A549 (cell line): ENCODE data around the gene TMTC1. TPM values are rescaled to one million over a fixed set of nuclear protein-coding genes. Genes with fewer than 3 reads are reported as not detected.
A peak's percentile ranks its signal among the peaks of the same experiment; 100 is the strongest.

Experiments
- ATAC-seq, 2 experiments: fragments of 200-7000 bp in 1 of 2; fragments of >200 bp in 1 of 2; cut with Nextera tagmentation in 1 of 2; cut with Tn5 transposase in 1 of 2; 3 replicates each; pipeline versions ENCODE4 v1.8.0 to v1.9.1; 2018 to 2020; ENCODE audit warnings: mild to moderate bottlenecking in 1 of 2, moderate library complexity in 1 of 2
- CTCF ChIA-PET: fragments of 300-600 bp; sonication (Branson Sonifier 250); formaldehyde crosslinking; extraction: SDS; loops from one replicate; lab custom pipeline; 2021; ENCODE audit warnings: antibody characterized with exemption, inconsistent platforms; lab: Yijun Ruan, JAX
- POLR2A ChIA-PET: fragments of 350-600 bp; formaldehyde crosslinking; extraction: SDS; loops from one replicate; lab custom pipeline; 2021; ENCODE audit warnings: antibody characterized with exemption, inconsistent platforms; lab: Yijun Ruan, JAX
- DNase-seq, 2 experiments: peaks; one replicate each; pipeline versions ENCODE4 v3.0.0 to v3.0.0-alpha.2; 2011 to 2016; ENCODE audit warnings: low read depth in 1 of 2, low spot score in 1 of 2
- FAIRE-seq: peaks from 2 replicates; lab custom pipeline; 2011; peaks lifted over from hg19 to GRCh38; lab: Jason Lieb, UNC
- H3K27ac ChIP-seq, 2 experiments: fragments of >200 bp; sonication (Bioruptor Twin); formaldehyde crosslinking; 3 replicates each; pipeline ENCODE4 v1.5.1; 2016 to 2017
- H3K4me1 ChIP-seq: fragments of >200 bp; sonication (Bioruptor Twin); formaldehyde crosslinking; 3 replicates; pipeline ENCODE4 v1.6.1; 2016
- H3K4me2 ChIP-seq: fragments of >200 bp; sonication (Bioruptor Twin); formaldehyde crosslinking; 3 replicates; pipeline ENCODE4 v1.6.1; 2016
- H3K4me3 ChIP-seq: fragments of >200 bp; sonication (Bioruptor Twin); formaldehyde crosslinking; 3 replicates; pipeline ENCODE4 v1.5.1; 2016
- H3K9me3 ChIP-seq: fragments of >200 bp; sonication (Bioruptor Twin); formaldehyde crosslinking; 3 replicates; pipeline ENCODE4 v1.6.1; 2016
- BHLHE40 ChIP-seq: IDR thresholded peaks from 2 replicates; pipeline ENCODE4 v1.6.1; 2012; ENCODE audit warnings: low read depth, low read length, inconsistent platforms
- CHD2 ChIP-seq: fragments of 150-350 bp; IDR thresholded peaks from 2 replicates; pipeline ENCODE4 v1.6.1; 2014; ENCODE audit warnings: low read length; ENCODE audit not compliant: partially characterized antibody
- CHD4 ChIP-seq: fragments of 200-600 bp; sonication (generic); IDR thresholded peaks from 2 replicates; pipeline ENCODE4 v1.6.1; 2016; ENCODE audit warnings: antibody characterized with exemption, mild to moderate bottlenecking, borderline replicate concordance
- EHF ChIP-seq: fragments of 250-450 bp; sonication (Bioruptor Pico); IDR thresholded peaks from 2 replicates; pipeline ENCODE4 v1.5.0; 2020; ENCODE audit warnings: mild to moderate bottlenecking
- EP300 ChIP-seq, 2 experiments: fragments of >200 bp; sonication (Bioruptor Twin); formaldehyde crosslinking; IDR thresholded peaks; 2 replicates in 1 of 2; 3 replicates in 1 of 2; pipeline ENCODE4 v1.6.1; 2016 to 2017
- FOSB ChIP-seq: fragments of 250-450 bp; sonication (Bioruptor Pico); IDR thresholded peaks from 2 replicates; pipeline ENCODE4 v1.5.0; 2020; ENCODE audit warnings: mild to moderate bottlenecking, moderate library complexity
- FOSL2 ChIP-seq, 2 experiments: fragments of 450-650 bp in 1 of 2; fragments of >200 bp in 1 of 2; sonication (Bioruptor Twin) in 1 of 2; formaldehyde crosslinking; IDR thresholded peaks; 2 replicates each; pipeline versions ENCODE4 v1.5.0 to v1.6.1; 2016 to 2020; ENCODE audit warnings: mild to moderate bottlenecking in 1 of 2, moderate library complexity in 1 of 2
- HDAC2 ChIP-seq: fragments of 200-600 bp; sonication (generic); IDR thresholded peaks from 2 replicates; pipeline ENCODE4 v1.6.1; 2016
- HOXB13 ChIP-seq: fragments of 250-450 bp; sonication (Bioruptor Pico); IDR thresholded peaks from 2 replicates; pipeline ENCODE4 v1.5.0; 2020; ENCODE audit warnings: low read depth, mild to moderate bottlenecking, moderate library complexity
- JUN ChIP-seq, 2 experiments: fragments of >200 bp; sonication (Bioruptor Twin); formaldehyde crosslinking; IDR thresholded peaks; 2 replicates in 1 of 2; 3 replicates in 1 of 2; pipeline ENCODE4 v1.6.1; 2016 to 2017
- JUNB ChIP-seq: fragments of >200 bp; sonication (Bioruptor Twin); formaldehyde crosslinking; IDR thresholded peaks from 2 replicates; pipeline ENCODE4 v1.6.1; 2016
- KDM1A ChIP-seq: fragments of 200-600 bp; sonication (generic); IDR thresholded peaks from 2 replicates; pipeline ENCODE4 v1.6.1; 2016; ENCODE audit warnings: low read depth, mild to moderate bottlenecking
- KDM5A ChIP-seq: fragments of 200-600 bp; sonication (generic); IDR thresholded peaks from 2 replicates; pipeline ENCODE4 v1.6.1; 2016; ENCODE audit warnings: antibody characterized with exemption, mild to moderate bottlenecking
- MYC ChIP-seq: IDR thresholded peaks from 2 replicates; pipeline ENCODE4 v1.6.1; 2012; ENCODE audit warnings: mild to moderate bottlenecking, inconsistent platforms, low read length, improper control_type of control experiment, borderline replicate concordance
- NPAS2 ChIP-seq: fragments of 250-450 bp; sonication (Bioruptor Pico); IDR thresholded peaks from 2 replicates; pipeline ENCODE4 v1.8.0; 2022; ENCODE audit warnings: mild to moderate bottlenecking, moderate library complexity, borderline replicate concordance
- PHF8 ChIP-seq: fragments of 200-600 bp; sonication (generic); IDR thresholded peaks from 2 replicates; pipeline ENCODE4 v1.6.1; 2016; ENCODE audit warnings: low read depth, mild to moderate bottlenecking, antibody characterized with exemption, moderate library complexity, borderline replicate concordance
- RCOR1 ChIP-seq: fragments of 150-350 bp; IDR thresholded peaks from 2 replicates; pipeline ENCODE4 v1.6.1; 2014; ENCODE audit warnings: antibody characterized with exemption, low read length, low read depth
- RNF2 ChIP-seq: fragments of 200-600 bp; sonication (generic); IDR thresholded peaks from 2 replicates; pipeline ENCODE4 v1.6.1; 2016; ENCODE audit warnings: low read depth, mild to moderate bottlenecking, antibody characterized with exemption, moderate library complexity, borderline replicate concordance
- TP53 ChIP-seq: fragments of 250-450 bp; sonication (Bioruptor Pico); IDR thresholded peaks from 2 replicates; pipeline ENCODE4 v1.5.0; 2021; ENCODE audit warnings: mild to moderate bottlenecking, moderate library complexity
- ZFP36 ChIP-seq: fragments of 450-650 bp; IDR thresholded peaks from 2 replicates; pipeline ENCODE4 v1.6.1; 2014; ENCODE audit warnings: borderline replicate concordance; ENCODE audit not compliant: partially characterized antibody
- ZNF302 ChIP-seq: fragments of 250-450 bp; sonication (Bioruptor Pico); IDR thresholded peaks from 2 replicates; pipeline ENCODE4 v1.9.0; 2021; ENCODE audit warnings: inconsistent platforms, mild to moderate bottlenecking, moderate library complexity
- WGBS: methylation state at CpG from one replicate; pipeline ENCODE4 v1.1.6; 2017; ENCODE audit errors: missing lambda C conversion rate; 5-methylcytosine and 5-hydroxymethylcytosine counted together
- polyA plus RNA-seq, 4 experiments: library from polyadenylated mRNA; depleted of rRNA in 3 of 4; stranded (reverse); fragments of >200 nt; fragmentation: RNase III in 1 of 4; extraction: RNeasy Plus Mini Kit Qiagen cat#74134 plus additional on column Dnase treatment in 1 of 4; gene quantifications; 2 replicates in 3 of 4; 3 replicates in 1 of 4; pipeline ENCODE4 v1.2.3, GENCODE V29; 2011 to 2017
- TF ChIP-seq, protein P1 (sequence below): fragments of 150-350 bp; IDR thresholded peaks from 2 replicates; pipeline ENCODE4 v1.6.1; 2014; ENCODE audit warnings: low read depth, mild to moderate bottlenecking, low read length
- TF ChIP-seq, protein P2 (sequence below): fragments of >200 bp; sonication (Bioruptor Twin); formaldehyde crosslinking; IDR thresholded peaks from 2 replicates; pipeline ENCODE4 v1.6.1; 2016
- TF ChIP-seq, protein P3 (sequence below): fragments of 250-450 bp; sonication (Bioruptor Pico); IDR thresholded peaks from 2 replicates; pipeline ENCODE4 v1.5.0; 2020; ENCODE audit warnings: low read depth, mild to moderate bottlenecking, moderate library complexity
- TF ChIP-seq, protein P4 (sequence below): IDR thresholded peaks from 2 replicates; pipeline ENCODE4 v1.6.1; 2012

TMTC1 gene
- polyA plus RNA-seq, 2 of the 4 experiments (the other 2 are of a cell fraction) = 0.28 TPM; not detected in 1

DNA sequence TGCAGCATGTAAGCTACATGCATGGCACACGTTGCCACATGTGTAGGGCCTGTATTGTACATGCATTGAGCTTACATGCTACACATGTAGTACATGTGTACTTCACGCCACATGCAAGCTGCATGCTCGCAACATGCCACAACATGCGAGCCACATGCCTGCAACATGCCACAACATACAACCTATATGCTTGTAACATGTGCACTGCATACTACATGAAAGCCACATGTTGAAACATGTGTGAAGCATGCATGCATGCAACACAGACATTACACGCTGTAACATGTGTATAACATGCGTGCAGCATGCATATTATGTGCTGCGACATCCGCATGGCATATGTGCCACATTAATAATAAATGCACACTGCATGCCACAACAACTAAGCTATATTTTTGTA lies 9.1 kb upstream of the TMTC1 start (continued):
- no peak for TF ChIP-seq NPAS2 (CRISPR knock-in tag)
- TF ChIP-seq JUNB = no peak
- TF ChIP-seq MYC = no peak
- no peak for TF ChIP-seq RCOR1

DNA sequence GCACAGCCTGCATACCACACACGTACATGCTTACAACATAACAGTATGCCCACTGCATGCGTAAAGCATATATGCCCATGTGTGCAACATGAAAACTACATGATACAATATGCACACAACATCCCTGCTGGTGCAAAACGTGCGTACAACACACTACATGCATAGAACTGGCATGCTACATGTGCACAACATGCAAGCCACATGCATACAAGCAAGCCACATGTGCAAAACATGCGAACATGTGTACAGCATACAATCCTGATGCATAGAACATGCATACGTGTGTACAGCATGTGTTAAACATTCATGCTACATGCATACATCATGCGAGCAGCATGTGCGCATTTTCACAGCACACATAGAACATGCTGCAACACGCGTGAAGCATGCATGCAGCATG lies 8.4 kb upstream of the TMTC1 start:
- Histone ChIP-seq H3K4me2 (no peak overlapping the region), H3K27ac (no peak overlapping the region), H3K9me3 (peaks cover 28% of the 10 kb centered on the region), H3K4me3 (no peak overlapping the region), H3K4me1 (no peaks in the 10 kb centered on the region)
- ATAC-seq (no peak), FAIRE-seq (no peak), DNase-seq (no peak)
- no peak for TF ChIP-seq KDM5A
- TF ChIP-seq KDM1A = no peak
- TF ChIP-seq PHF8 = no peak
- no peak for TF ChIP-seq JUN (IDR thresholded peaks at IDR 0.05)
- TF ChIP-seq ZNF302 (CRISPR knock-in tag) = no peak
- TF ChIP-seq CHD4 = no peak
- no peak for TF ChIP-seq RNF2
- CTCF ChIA-PET = no interaction called here
- WGBS = 39% methylated on average over 10 of the region's 10 CpGs
- POLR2A ChIA-PET = no interaction called here

DNA sequence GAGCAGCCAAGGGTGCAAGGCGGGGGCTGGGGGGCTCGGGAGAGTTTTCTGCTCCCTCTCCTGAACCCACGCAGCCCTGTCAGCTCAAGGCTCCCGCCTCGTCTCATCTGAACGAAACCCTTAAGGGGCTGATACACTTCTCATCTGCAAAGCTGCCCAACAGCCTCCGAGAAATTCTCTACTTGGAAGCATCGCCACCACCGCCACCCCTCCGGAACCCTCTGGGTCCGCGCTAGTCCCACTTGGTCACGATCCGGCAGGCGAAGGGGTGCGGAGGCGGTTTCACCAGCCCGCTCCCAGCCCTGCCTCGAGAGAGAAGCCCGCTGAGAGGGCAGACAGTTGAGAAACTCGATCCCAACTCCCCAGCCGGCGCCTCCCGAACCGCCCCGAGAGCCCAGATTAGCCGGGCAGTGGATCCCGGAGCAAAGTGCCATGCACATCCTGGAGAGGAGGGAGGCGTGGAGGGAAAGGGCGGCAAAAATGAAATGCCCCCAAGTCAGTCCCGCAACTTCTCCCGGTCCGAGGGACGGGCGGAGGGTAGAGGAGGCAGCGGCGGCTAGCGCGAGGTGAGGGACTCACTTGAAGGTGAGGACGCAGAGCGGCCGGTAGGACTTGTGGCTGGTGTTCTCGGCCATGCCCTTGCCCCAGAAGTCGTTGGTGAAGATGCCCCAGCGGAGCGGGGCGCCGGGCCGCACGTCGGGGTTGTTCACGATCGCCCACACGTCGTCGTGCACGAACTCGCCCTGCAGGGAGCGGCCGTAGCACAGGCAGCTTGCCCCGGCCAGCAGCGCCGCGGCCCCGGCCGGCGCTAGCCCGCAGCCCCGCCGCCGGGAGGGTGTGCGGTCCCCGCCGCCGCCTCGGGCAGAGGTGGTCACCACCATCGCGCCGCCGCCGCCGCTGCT lies 620 bp downstream of the TMTC1 start:
- peak; percentile 69 to 74 for ATAC-seq
- ChIA-PET CTCF (no interaction called here), POLR2A (no interaction called here)
- H3K4me2 ChIP-seq = peak overlapping the region; percentile 100
- H3K27ac ChIP-seq = peak overlapping the region in 1 of 2 experiments; percentile 60; a peak in 1 of 6 replicates
- 30% methylated on average over 47 of the region's 82 CpGs for WGBS
- peaks cover 4% of the 10 kb centered on the region; the same call in 1 of the 3 replicates for H3K4me1 ChIP-seq
- DNase-seq = no peak
- H3K9me3 ChIP-seq = peaks cover 5% of the 10 kb centered on the region; the same call in 2 of the 3 replicates
- TF ChIP-seq BHLHE40 (no peak), PHF8 (no peak), RNF2 (no peak), HDAC2 (no peak), CHD2 (no peak)
- TF ChIP-seq, protein P1, sequence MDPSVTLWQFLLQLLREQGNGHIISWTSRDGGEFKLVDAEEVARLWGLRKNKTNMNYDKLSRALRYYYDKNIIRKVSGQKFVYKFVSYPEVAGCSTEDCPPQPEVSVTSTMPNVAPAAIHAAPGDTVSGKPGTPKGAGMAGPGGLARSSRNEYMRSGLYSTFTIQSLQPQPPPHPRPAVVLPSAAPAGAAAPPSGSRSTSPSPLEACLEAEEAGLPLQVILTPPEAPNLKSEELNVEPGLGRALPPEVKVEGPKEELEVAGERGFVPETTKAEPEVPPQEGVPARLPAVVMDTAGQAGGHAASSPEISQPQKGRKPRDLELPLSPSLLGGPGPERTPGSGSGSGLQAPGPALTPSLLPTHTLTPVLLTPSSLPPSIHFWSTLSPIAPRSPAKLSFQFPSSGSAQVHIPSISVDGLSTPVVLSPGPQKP = no peak
- peak overlapping the region; percentile 78 for H3K4me3 ChIP-seq
- no peak for FAIRE-seq

DNA sequence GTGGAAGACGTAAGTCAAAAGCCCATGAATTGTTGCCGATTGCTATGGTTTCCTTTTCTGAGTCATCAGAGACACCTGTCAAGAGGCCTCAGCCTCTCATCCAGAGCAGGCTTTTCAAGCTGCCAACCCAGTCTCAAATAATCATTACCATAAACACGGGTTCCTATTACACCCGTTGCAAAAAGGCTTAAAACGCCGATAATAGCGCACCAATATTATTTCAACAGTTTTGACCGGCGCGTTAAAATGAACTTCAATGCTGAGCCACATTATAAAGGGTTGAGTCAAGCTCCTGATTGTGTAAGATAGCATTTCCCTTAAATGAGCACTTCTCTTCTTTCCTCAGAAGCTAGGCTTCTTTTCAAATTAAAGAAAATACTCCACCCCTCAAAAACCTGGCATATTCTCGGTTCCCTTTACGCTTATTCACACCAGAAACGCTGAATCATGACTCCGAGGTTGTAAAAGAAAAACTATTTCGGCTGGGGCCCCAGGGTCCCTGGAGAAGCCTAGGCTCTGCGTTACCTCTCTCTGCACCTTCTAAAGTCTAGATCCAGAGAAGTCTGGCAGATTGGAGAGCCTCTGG lies 1.4 kb downstream of the TMTC1 start:
- ATAC-seq (no peak), DNase-seq (no peak), FAIRE-seq (no peak)
- ChIA-PET CTCF (no interaction called here), POLR2A (no interaction called here)
- Histone ChIP-seq H3K4me1 (peaks cover 4% of the 10 kb centered on the region; the same call in 1 of the 3 replicates), H3K9me3 (peaks cover 5% of the 10 kb centered on the region; the same call in 2 of the 3 replicates), H3K27ac (no peak overlapping the region), H3K4me2 (no peak overlapping the region), H3K4me3 (no peak overlapping the region)
- 42% methylated on average over 16 of the region's 16 CpGs for WGBS
- no peak for TF ChIP-seq NPAS2 (CRISPR knock-in tag)
- no peak for TF ChIP-seq PHF8
- no peak for TF ChIP-seq HDAC2
- TF ChIP-seq, protein P2, sequence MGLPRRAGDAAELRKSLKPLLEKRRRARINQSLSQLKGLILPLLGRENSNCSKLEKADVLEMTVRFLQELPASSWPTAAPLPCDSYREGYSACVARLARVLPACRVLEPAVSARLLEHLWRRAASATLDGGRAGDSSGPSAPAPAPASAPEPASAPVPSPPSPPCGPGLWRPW = no peak
- no peak for TF ChIP-seq EP300 (IDR thresholded peaks at IDR 0.05)
- TF ChIP-seq EHF (CRISPR knock-in tag) = no peak
- TF ChIP-seq, protein P3, sequence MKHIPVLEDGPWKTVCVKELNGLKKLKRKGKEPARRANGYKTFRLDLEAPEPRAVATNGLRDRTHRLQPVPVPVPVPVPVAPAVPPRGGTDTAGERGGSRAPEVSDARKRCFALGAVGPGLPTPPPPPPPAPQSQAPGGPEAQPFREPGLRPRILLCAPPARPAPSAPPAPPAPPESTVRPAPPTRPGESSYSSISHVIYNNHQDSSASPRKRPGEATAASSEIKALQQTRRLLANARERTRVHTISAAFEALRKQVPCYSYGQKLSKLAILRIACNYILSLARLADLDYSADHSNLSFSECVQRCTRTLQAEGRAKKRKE (CRISPR knock-in tag) = no peak
- no peak for TF ChIP-seq ZFP36
- TF ChIP-seq, protein P4, sequence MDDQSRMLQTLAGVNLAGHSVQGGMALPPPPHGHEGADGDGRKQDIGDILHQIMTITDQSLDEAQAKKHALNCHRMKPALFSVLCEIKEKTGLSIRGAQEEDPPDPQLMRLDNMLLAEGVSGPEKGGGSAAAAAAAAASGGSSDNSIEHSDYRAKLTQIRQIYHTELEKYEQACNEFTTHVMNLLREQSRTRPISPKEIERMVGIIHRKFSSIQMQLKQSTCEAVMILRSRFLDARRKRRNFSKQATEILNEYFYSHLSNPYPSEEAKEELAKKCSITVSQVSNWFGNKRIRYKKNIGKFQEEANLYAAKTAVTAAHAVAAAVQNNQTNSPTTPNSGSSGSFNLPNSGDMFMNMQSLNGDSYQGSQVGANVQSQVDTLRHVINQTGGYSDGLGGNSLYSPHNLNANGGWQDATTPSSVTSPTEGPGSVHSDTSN = no peak
- TF ChIP-seq TP53 (CRISPR knock-in tag) = no peak
- no peak for TF ChIP-seq FOSL2 (IDR thresholded peaks at IDR 0.05)
- no peak for TF ChIP-seq FOSL2 (CRISPR knock-in tag; IDR thresholded peaks at IDR 0.05)
- no peak for TF ChIP-seq HOXB13 (CRISPR knock-in tag)
- TF ChIP-seq FOSB (CRISPR knock-in tag) = no peak
- no peak for TF ChIP-seq JUNB
- no peak for TF ChIP-seq KDM5A
